Panc1 (cell line): ENCODE data around the gene SLC9A3. TPM values are rescaled to one million over a fixed set of nuclear protein-coding genes. Genes with fewer than 3 reads are reported as not detected.

ENCODE experiments used
- ATAC-seq: fragments of 200-7000 bp; cut with Tn5 transposase; 2 replicates; pipeline ENCODE4 v1.9.1; 2020; ENCODE audit warnings: mild to moderate bottlenecking, moderate library complexity
- BruUV-seq: library from RNA; stranded (reverse); fragments of 400-500 nt; replicated peaks from 2 replicates; lab custom pipeline; 2021; lab: Mats Ljungman, UMichigan
- CTCF ChIA-PET: fragments of 300-600 bp; sonication (Branson Sonifier 250); formaldehyde crosslinking; loops from one replicate; lab custom pipeline; 2022; ENCODE audit warnings: antibody characterized with exemption; lab: Charles Lee
- POLR2A ChIA-PET: fragments of 300-600 bp; sonication (Branson Sonifier 250); formaldehyde crosslinking; loops from one replicate; lab custom pipeline; 2022; ENCODE audit warnings: antibody characterized with exemption; lab: Charles Lee
- DNase-seq: peaks from one replicate; pipeline ENCODE4 v3.0.0-alpha.2; 2010; ENCODE audit warnings: low read depth, low spot score
- H3K27ac ChIP-seq: 2 replicates; pipeline ENCODE4 v1.5.1; 2011; ENCODE audit warnings: mild to moderate bottlenecking, low read length, inconsistent platforms
- H3K27me3 ChIP-seq: fragments of 200-500 bp; sonication (Bioruptor generic); 2 replicates; pipeline ENCODE4 v1.6.0; 2014; ENCODE audit warnings: low read length, inconsistent platforms; ENCODE audit not compliant: control insufficient read depth, insufficient read depth
- H3K36me3 ChIP-seq: fragments of 200-500 bp; sonication (Bioruptor generic); 2 replicates; pipeline ENCODE4 v1.5.1; 2014; ENCODE audit warnings: inconsistent platforms, mild to moderate bottlenecking, low read length, moderate library complexity; ENCODE audit not compliant: control insufficient read depth, insufficient read depth
- H3K4me1 ChIP-seq: 2 replicates; pipeline ENCODE4 v1.5.1; 2011; ENCODE audit warnings: inconsistent platforms, mild to moderate bottlenecking, low read length, moderate library complexity; ENCODE audit not compliant: control insufficient read depth, insufficient read depth
- H3K4me3 ChIP-seq, 2 experiments: 2 replicates each; pipeline ENCODE4 v1.5.1; 2011 to 2012; ENCODE audit warnings: low read depth in 2 of 2, low read length in 2 of 2, mild to moderate bottlenecking in 2 of 2, inconsistent platforms in 1 of 2, moderate library complexity in 1 of 2
- H3K9me3 ChIP-seq: fragments of 200-500 bp; sonication (Bioruptor generic); 2 replicates; pipeline ENCODE4 v1.5.1; 2014; ENCODE audit warnings: low read depth, mild to moderate bottlenecking, inconsistent platforms, low read length, moderate library complexity; ENCODE audit not compliant: control insufficient read depth, insufficient read depth
- POLR2AphosphoS5 ChIP-seq: IDR thresholded peaks from 2 replicates; pipeline ENCODE4 v1.6.1; 2012; ENCODE audit warnings: mild to moderate bottlenecking, low read depth, low read length, moderate library complexity
- REST ChIP-seq, 2 experiments: IDR thresholded peaks; 2 replicates each; pipeline ENCODE4 v1.6.1; 2011 to 2012; ENCODE audit warnings: low read depth in 2 of 2, control low read depth in 1 of 2, low read length in 1 of 2, mild to moderate bottlenecking in 1 of 2, moderate library complexity in 1 of 2; ENCODE audit not compliant: insufficient read depth in 1 of 2
- SIN3A ChIP-seq: IDR thresholded peaks from 2 replicates; pipeline ENCODE4 v1.6.1; 2012; ENCODE audit warnings: low read depth, mild to moderate bottlenecking, low read length, moderate library complexity, borderline replicate concordance; ENCODE audit not compliant: insufficient read depth
- TCF7L2 ChIP-seq: IDR thresholded peaks from 2 replicates; pipeline ENCODE4 v1.6.1; 2011; ENCODE audit warnings: mild to moderate bottlenecking, low read depth, low read length, inconsistent platforms
- in situ Hi-C: cut with HindIII; loops from 2 replicates; pipeline ENCODE4 v1.10.0; 2016; ENCODE audit warnings: low sequenced_read_pairs, low pct_unique_long_range_greater_than_20kb
- intact Hi-C: fragments of 100-400 bp; cut with micrococcal nuclease; formaldehyde crosslinking; loops from one replicate; pipeline ENCODE4 v1.10.0; 2022; ENCODE audit not compliant: unreplicated experiment
- total RNA-seq: library from RNA; stranded (reverse); gene quantifications from one replicate; pipeline ENCODE4 v1.2.1, GENCODE V29; 2021; ENCODE audit not compliant: unreplicated experiment
- TF ChIP-seq, protein P1 (sequence below): fragments of 450-650 bp; IDR thresholded peaks from 2 replicates; pipeline ENCODE4 v1.5.1; 2017; ENCODE audit warnings: mild to moderate bottlenecking

Gene SLC9A3
- total RNA-seq, 1 experiment from 2014 or later = 2.0 TPM

DNA sequence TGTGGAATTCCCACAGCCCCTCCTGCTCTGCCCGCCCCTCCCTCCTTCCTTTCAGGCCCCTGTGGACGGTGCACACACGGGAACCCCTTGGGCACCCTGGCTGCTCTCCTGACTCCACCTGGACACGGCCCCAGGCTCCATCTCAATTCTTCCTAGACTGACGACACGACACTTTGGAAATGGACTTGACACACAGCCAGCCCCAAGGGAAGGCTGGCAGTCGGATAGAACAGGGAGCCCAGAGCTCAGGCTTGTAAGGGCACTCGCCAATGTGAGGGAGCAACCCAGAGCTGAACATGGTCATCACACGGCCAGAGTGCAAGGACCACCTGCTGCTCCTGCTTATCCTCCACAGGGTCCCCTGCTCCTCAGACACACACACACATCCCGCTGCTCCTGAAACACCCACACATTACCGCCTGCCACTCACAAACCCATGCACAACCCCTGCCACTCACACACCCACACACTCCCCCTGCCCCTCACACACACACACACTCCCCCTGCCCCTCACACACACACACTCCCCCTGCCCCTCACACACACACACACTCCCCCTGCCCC is 8.9 kb downstream of the SLC9A3 start:
- ATAC-seq (0 out of 2 replicates have a peak, but pooled peaks have one; percentile 37), DNase-seq (no peak)
- POLR2A ChIA-PET = no interaction called here
- CTCF ChIA-PET = no interaction called here
- Histone ChIP-seq H3K4me1 (no peaks in the 10 kb centered on the region), H3K4me3 (no peak overlapping the region), H3K36me3 (no peaks in the 10 kb centered on the region), H3K9me3 (no peaks in the 10 kb centered on the region), H3K27ac (no peak overlapping the region), H3K27me3 (no peaks in the 10 kb centered on the region)
- TF ChIP-seq POLR2AphosphoS5 (no peak), REST (IDR thresholded peaks at IDR 0.05; ENCODE audit: insufficient read depth in 1 of 2, low read depth in 2 of 2, low read length in 1 of 2) (no peak), TCF7L2 (no peak), SIN3A (no peak)
- TF ChIP-seq, protein P1, sequence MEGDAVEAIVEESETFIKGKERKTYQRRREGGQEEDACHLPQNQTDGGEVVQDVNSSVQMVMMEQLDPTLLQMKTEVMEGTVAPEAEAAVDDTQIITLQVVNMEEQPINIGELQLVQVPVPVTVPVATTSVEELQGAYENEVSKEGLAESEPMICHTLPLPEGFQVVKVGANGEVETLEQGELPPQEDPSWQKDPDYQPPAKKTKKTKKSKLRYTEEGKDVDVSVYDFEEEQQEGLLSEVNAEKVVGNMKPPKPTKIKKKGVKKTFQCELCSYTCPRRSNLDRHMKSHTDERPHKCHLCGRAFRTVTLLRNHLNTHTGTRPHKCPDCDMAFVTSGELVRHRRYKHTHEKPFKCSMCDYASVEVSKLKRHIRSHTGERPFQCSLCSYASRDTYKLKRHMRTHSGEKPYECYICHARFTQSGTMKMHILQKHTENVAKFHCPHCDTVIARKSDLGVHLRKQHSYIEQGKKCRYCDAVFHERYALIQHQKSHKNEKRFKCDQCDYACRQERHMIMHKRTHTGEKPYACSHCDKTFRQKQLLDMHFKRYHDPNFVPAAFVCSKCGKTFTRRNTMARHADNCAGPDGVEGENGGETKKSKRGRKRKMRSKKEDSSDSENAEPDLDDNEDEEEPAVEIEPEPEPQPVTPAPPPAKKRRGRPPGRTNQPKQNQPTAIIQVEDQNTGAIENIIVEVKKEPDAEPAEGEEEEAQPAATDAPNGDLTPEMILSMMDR = no peak
- intact Hi-C loops (no loop called here), in situ Hi-C loops (no loop called here)
- BruUV-seq = no TSS peak

DNA sequence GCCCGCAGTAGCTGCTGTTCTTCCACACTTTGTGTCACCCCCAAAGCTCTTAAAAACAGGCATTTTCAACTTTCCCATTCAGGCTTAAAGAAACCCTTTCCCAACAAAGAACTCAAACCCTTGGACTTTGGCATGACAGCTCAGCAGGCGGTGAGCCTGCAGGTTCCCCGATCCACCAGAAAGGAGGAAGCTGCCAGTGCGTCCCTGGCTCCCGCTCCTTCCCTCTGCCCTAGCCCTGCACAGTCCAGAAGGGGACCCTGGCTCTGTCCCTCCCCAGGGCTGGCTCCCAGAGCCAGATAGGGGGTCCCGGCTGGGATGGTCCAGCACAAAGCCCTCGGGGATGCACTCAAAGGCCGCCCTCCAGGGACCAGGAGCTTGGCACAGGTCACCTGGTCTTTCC is 9.6 kb downstream of the SLC9A3 start:
- no peaks in the 10 kb centered on the region for H3K36me3 ChIP-seq
- ATAC-seq (no peak), DNase-seq (no peak)
- no TSS peak for BruUV-seq
- in situ Hi-C loops = no loop called here
- no peaks in the 10 kb centered on the region for H3K27me3 ChIP-seq
- H3K4me1 ChIP-seq = no peaks in the 10 kb centered on the region
- TF ChIP-seq POLR2AphosphoS5 (no peak), REST (IDR thresholded peaks at IDR 0.05; ENCODE audit: insufficient read depth in 1 of 2, low read depth in 2 of 2, low read length in 1 of 2) (no peak), TCF7L2 (no peak), SIN3A (no peak)
- TF ChIP-seq, protein P1 = no peak
- H3K4me3 ChIP-seq = no peak overlapping the region
- CTCF ChIA-PET = no interaction called here
- no peak overlapping the region for H3K27ac ChIP-seq
- POLR2A ChIA-PET = no interaction called here
- intact Hi-C loops = no loop called here
- no peaks in the 10 kb centered on the region for H3K9me3 ChIP-seq
